ENCODE data around the gene PCDH7. TPM values are rescaled to one million over a fixed set of nuclear protein-coding genes. Genes with fewer than 3 reads are reported as not detected.

The PCDH7 gene
- polyA plus RNA-seq, 1 of the 3 experiments (the other 2 are of a cell fraction), result 0.48 TPM

DNA sequence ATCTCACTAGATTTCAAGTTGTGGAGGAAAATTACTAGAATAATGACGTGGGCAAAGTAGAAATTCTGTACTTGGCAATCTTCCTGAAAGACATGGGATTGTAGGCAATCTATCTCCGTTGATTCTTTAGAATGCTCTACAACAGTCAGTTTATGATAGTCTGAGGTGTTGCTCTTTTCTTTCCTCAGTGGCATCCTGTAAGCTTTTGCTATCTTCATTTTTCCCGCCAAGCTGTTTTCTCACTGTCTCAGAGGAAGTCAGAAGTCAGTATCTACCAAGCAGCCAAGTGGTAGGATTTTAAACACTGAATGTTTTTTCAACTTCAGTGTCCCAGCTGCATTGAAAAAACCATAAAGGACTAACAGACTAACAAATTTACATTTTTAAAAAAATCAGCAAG, 23.7 kb downstream of the PCDH7 start:
- no peaks in the 10 kb centered on the region for H3K79me2 ChIP-seq (ENCODE audit: insufficient read depth)
- no peaks in the 10 kb centered on the region for H4K20me1 ChIP-seq (ENCODE audit: insufficient read depth)
- no peak overlapping the region for H3K27ac ChIP-seq (ENCODE audit: low read depth in 2 of 2, low read length in 1 of 2)
- H3K9me3 ChIP-seq, result no peaks in the 10 kb centered on the region
- no peak overlapping the region for H3K9ac ChIP-seq
- no peaks in the 10 kb centered on the region for H3F3A ChIP-seq (replicated peaks; ENCODE audit: insufficient read depth)
- H3K4me2 ChIP-seq, result no peak overlapping the region
- no peaks in the 10 kb centered on the region for H3K27me3 ChIP-seq (ENCODE audit: insufficient read depth)
- H3K4me1 ChIP-seq (ENCODE audit: control insufficient read depth in 1 of 2, insufficient read depth in 2 of 2, low read depth in 1 of 2, low read length in 1 of 2), result peaks cover 0 to 3% of the 10 kb centered on the region in 2 experiments; a peak in 2 of 4 replicates
- no peak for DNase-seq
- H3K36me3 ChIP-seq (replicated peaks in 1 of 2; ENCODE audit: control insufficient read depth in 1 of 2, insufficient read depth in 2 of 2, low read length in 1 of 2), result no peaks in the 10 kb centered on the region
- TF ChIP-seq NRF1 (IDR thresholded peaks at IDR 0.05; ENCODE audit: low read depth, low read length) (no peak), MXI1 (IDR thresholded peaks at IDR 0.05; ENCODE audit: low read depth, low read length) (no peak), YY1 (IDR thresholded peaks at IDR 0.05; ENCODE audit: low read depth) (no peak), FOXM1 (IDR thresholded peaks at IDR 0.05; ENCODE audit: low read depth) (no peak), MEF2A (IDR thresholded peaks at IDR 0.05; ENCODE audit: borderline replicate concordance, low read depth) (no peak), RXRA (IDR thresholded peaks at IDR 0.05; ENCODE audit: borderline replicate concordance, low read depth) (no peak), NFIC (IDR thresholded peaks at IDR 0.05; ENCODE audit: borderline replicate concordance) (no peak), GABPA (IDR thresholded peaks at IDR 0.05; ENCODE audit: low read depth) (no peak), JUND (IDR thresholded peaks at IDR 0.05) (no peak), EZH2phosphoT487 (IDR thresholded peaks at IDR 0.05; ENCODE audit: borderline replicate concordance, low read depth) (no peak)
- TF ChIP-seq, protein P1, sequence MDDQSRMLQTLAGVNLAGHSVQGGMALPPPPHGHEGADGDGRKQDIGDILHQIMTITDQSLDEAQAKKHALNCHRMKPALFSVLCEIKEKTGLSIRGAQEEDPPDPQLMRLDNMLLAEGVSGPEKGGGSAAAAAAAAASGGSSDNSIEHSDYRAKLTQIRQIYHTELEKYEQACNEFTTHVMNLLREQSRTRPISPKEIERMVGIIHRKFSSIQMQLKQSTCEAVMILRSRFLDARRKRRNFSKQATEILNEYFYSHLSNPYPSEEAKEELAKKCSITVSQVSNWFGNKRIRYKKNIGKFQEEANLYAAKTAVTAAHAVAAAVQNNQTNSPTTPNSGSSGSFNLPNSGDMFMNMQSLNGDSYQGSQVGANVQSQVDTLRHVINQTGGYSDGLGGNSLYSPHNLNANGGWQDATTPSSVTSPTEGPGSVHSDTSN (IDR thresholded peaks at IDR 0.05), result no peak
- TF ChIP-seq, protein P2, sequence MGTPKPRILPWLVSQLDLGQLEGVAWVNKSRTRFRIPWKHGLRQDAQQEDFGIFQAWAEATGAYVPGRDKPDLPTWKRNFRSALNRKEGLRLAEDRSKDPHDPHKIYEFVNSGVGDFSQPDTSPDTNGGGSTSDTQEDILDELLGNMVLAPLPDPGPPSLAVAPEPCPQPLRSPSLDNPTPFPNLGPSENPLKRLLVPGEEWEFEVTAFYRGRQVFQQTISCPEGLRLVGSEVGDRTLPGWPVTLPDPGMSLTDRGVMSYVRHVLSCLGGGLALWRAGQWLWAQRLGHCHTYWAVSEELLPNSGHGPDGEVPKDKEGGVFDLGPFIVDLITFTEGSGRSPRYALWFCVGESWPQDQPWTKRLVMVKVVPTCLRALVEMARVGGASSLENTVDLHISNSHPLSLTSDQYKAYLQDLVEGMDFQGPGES (IDR thresholded peaks at IDR 0.05; ENCODE audit: low read depth, low read length), result no peak
- TF ChIP-seq, protein P3, sequence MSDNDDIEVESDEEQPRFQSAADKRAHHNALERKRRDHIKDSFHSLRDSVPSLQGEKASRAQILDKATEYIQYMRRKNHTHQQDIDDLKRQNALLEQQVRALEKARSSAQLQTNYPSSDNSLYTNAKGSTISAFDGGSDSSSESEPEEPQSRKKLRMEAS (IDR thresholded peaks at IDR 0.05; ENCODE audit: low read depth), result no peak
- TF ChIP-seq, protein P4, sequence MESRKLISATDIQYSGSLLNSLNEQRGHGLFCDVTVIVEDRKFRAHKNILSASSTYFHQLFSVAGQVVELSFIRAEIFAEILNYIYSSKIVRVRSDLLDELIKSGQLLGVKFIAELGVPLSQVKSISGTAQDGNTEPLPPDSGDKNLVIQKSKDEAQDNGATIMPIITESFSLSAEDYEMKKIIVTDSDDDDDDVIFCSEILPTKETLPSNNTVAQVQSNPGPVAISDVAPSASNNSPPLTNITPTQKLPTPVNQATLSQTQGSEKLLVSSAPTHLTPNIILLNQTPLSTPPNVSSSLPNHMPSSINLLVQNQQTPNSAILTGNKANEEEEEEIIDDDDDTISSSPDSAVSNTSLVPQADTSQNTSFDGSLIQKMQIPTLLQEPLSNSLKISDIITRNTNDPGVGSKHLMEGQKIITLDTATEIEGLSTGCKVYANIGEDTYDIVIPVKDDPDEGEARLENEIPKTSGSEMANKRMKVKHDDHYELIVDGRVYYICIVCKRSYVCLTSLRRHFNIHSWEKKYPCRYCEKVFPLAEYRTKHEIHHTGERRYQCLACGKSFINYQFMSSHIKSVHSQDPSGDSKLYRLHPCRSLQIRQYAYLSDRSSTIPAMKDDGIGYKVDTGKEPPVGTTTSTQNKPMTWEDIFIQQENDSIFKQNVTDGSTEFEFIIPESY (IDR thresholded peaks at IDR 0.05; ENCODE audit: borderline replicate concordance, low read depth), result no peak
- TF ChIP-seq, protein P5, sequence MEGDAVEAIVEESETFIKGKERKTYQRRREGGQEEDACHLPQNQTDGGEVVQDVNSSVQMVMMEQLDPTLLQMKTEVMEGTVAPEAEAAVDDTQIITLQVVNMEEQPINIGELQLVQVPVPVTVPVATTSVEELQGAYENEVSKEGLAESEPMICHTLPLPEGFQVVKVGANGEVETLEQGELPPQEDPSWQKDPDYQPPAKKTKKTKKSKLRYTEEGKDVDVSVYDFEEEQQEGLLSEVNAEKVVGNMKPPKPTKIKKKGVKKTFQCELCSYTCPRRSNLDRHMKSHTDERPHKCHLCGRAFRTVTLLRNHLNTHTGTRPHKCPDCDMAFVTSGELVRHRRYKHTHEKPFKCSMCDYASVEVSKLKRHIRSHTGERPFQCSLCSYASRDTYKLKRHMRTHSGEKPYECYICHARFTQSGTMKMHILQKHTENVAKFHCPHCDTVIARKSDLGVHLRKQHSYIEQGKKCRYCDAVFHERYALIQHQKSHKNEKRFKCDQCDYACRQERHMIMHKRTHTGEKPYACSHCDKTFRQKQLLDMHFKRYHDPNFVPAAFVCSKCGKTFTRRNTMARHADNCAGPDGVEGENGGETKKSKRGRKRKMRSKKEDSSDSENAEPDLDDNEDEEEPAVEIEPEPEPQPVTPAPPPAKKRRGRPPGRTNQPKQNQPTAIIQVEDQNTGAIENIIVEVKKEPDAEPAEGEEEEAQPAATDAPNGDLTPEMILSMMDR (IDR thresholded peaks at IDR 0.05), result no peak
- TF ChIP-seq, protein P6, sequence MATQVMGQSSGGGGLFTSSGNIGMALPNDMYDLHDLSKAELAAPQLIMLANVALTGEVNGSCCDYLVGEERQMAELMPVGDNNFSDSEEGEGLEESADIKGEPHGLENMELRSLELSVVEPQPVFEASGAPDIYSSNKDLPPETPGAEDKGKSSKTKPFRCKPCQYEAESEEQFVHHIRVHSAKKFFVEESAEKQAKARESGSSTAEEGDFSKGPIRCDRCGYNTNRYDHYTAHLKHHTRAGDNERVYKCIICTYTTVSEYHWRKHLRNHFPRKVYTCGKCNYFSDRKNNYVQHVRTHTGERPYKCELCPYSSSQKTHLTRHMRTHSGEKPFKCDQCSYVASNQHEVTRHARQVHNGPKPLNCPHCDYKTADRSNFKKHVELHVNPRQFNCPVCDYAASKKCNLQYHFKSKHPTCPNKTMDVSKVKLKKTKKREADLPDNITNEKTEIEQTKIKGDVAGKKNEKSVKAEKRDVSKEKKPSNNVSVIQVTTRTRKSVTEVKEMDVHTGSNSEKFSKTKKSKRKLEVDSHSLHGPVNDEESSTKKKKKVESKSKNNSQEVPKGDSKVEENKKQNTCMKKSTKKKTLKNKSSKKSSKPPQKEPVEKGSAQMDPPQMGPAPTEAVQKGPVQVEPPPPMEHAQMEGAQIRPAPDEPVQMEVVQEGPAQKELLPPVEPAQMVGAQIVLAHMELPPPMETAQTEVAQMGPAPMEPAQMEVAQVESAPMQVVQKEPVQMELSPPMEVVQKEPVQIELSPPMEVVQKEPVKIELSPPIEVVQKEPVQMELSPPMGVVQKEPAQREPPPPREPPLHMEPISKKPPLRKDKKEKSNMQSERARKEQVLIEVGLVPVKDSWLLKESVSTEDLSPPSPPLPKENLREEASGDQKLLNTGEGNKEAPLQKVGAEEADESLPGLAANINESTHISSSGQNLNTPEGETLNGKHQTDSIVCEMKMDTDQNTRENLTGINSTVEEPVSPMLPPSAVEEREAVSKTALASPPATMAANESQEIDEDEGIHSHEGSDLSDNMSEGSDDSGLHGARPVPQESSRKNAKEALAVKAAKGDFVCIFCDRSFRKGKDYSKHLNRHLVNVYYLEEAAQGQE (IDR thresholded peaks at IDR 0.05; ENCODE audit: low read depth, low read length), result no peak
- TF ChIP-seq, protein P7, sequence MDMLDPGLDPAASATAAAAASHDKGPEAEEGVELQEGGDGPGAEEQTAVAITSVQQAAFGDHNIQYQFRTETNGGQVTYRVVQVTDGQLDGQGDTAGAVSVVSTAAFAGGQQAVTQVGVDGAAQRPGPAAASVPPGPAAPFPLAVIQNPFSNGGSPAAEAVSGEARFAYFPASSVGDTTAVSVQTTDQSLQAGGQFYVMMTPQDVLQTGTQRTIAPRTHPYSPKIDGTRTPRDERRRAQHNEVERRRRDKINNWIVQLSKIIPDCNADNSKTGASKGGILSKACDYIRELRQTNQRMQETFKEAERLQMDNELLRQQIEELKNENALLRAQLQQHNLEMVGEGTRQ (IDR thresholded peaks at IDR 0.05; ENCODE audit: borderline replicate concordance, low read depth, low read length), result no peak
- 39% methylated on average over 3 of the region's 3 CpGs for WGBS (ENCODE audit: low lambda C conversion rate)
- no peak overlapping the region for H2AFZ ChIP-seq (ENCODE audit: low read depth)
- no peak overlapping the region for H3K4me3 ChIP-seq (ENCODE audit: low read depth in 2 of 2, low read length in 1 of 2)
- POLR2A ChIA-PET, result no interaction called here
- no peaks in the 10 kb centered on the region for H3K9me2 ChIP-seq
- CTCF ChIA-PET, result interaction anchor here (1.5 kb wide), 1 partner anchor 20 kb away, joined by 5 read pairs; no protein-coding TSS in a partner anchor

All from SK-N-SH (cell line).